Stimulated activated CD4-positive, alpha-beta T cell treated with anti-CD3 and anti-CD28 coated beads, Interleukin-15, amount 100 ng/mL, for 48 hours (primary cell): ENCODE measurements around the gene MAPKAPK5.
"Not testable (repeated sequence)": the region's sequence is repeated elsewhere in the genome, so short reads cannot be mapped to it uniquely, and the experiment has no call there.

ENCODE experiments used
- DNase-seq, 2 donors: peaks; one replicate each; pipeline ENCODE4 v3.0.0-alpha.2; 2020; ENCODE audit warnings: low read depth in 2 of 2

Gene MAPKAPK5

DNA sequence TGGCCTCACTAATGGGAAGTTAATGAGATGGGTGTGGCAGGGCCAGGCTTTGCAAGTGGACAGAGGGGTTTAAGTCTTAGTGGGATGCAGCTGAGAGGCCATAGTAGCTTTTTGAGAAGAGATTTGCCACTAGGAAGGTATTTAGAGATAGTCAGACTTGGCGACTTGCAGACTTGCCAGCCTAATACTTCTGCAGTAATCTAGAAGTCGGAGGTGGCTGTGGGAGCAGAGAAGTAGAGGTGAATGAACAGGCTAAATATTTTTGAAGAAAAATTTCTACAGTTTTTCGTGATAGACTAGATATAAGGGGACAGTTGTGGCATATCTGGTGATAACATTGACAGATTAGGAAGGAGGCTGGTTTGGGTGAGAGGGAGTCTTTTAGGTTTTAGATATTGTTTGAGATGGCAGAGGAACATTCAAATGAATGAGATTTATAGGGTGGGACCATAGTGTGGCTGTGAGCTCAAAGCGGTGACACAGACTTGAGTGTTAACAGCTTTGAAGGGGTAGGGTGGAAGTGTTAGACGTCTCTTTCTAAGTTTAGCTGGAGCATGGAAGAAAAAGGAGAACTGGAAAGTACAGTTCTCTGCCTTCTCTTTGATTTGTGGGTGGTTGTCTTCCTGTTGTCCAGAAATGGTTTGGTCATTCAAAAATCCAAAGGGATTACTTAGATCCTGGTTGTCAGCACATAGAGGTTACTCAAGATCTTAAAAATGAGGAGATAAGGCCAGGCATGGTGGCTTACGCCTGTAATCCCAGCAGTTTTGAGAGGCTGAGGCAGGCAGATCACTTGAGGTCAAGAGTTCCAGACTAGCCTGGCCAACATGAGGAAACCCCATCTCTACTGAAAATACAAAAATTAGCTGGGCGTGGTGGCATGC lies 44.9 kb downstream of the MAPKAPK5 start:
- no peak for DNase-seq

DNA sequence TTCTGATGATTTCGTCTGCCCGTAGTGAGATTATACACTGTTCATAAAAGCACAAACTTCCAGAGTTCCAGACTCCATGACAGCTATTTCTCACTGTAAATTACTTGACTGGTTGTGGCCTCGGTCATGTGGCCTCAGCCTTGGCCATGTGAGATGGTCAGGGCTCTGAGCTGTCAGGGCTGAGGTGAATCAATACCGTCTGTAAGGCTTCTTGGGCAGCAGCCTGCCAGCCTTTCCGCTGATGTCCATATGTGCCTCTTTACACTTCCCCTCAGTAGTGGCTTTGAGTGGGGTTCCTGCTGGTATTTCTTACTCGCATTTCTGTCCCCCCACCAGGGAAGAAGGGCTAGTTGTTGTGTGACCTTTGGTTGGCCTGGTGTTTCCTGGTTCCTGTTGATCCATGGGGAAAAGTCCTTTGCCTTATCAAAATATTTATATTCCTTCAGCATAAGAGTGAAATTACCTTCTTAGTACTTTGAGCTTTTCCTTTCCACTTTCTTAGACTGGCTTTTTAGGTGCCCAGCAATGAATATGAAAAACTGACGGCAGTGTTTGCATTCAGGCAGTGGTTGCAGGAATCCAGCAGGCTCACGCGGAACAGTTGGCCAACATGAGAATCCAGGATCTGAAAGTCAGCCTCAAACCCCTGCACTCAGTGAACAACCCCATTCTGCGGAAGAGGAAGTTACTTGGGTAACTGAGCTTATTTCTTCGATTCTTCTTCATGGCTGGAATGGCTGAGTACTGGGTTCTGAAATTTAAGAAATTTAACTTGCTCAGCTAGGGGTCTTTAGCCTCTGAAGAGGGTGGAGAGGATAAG lies 46.1 kb downstream of the MAPKAPK5 start:
- no peak for DNase-seq

DNA sequence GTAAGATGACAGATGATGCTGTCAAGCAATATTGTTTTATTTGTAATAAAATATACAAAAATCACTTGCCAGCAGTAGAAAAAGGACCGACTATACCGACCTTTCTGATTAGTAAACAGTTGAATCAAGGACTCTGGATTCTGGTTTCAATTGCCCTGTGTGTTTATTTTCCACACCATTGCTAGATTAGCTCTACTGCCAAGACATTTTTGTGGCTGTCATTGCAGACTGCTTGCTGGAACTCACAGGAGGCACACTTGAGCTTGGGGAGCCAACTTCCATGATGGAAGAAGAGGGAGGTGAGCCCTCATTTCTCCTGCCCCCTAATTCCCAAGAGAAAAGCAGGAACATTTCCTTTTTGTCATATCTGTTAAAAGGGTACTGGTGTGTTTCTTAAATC lies 51.3 kb downstream of the MAPKAPK5 start:
- DNase-seq, result no peak

DNA sequence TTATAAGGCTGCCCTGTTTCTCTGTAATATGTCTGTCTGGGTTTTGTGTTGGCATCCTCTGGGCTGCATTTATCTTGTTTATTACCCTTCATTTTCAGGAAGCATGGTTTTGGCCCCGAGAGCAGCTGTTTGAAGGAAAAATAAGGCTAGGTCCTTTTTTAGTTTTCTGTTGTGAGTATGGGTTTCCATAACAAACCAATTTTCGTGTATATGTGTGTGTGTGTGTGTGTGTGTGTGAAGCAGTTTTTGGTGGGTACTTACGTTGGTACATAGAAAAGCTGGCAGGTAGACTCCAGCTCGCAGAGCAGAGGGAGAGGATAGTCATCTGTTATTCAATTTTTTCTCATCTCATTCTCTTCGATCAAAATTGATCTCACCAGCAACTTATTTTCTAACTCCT lies 52.5 kb downstream of the MAPKAPK5 start:
- no peak for DNase-seq

DNA sequence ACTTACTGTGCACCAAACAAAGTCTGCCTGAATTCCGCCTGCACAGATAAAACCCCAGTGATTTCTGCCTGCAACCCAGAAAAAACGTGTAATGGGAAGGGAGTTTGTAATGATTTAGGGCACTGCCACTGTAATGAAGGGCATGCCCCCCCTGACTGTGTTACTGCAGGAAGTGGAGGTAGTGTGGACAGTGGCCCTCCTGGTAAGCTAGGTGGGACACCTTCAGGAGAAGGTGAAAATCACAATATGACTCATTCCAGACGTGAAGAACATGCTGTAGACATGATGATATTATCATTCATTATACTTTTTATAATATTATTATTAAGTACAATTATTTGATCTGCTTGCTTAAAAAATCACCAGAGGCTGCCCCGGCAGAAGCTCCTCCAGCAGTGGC lies 59.2 kb downstream of the MAPKAPK5 start:
- no peak for DNase-seq

DNA sequence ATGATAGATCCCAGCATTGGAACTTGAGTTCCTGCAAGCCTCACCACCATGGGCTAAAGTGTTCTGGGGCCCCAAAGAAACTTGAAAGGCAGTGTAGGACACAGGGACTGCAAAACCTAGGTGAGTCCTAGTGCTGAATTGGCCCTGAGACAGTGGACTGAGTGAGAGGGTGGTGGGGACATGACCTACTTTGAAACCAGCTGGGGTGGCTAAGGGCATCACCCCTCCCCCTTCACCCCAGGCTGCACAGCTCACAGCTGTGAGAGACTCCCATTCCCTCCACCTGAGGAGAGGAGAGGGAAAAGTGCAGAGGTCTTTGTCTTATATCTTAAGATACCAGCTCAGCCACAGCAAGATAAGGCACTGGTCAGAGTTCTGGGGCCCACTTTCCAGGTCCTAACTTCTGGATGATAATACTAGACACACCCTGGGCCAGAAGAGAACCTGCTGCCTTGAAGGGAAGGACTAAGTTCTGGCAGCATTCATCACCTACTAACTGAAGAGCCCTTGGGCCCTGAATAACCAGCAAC lies 62.5 kb downstream of the MAPKAPK5 start:
- no peak for DNase-seq

DNA sequence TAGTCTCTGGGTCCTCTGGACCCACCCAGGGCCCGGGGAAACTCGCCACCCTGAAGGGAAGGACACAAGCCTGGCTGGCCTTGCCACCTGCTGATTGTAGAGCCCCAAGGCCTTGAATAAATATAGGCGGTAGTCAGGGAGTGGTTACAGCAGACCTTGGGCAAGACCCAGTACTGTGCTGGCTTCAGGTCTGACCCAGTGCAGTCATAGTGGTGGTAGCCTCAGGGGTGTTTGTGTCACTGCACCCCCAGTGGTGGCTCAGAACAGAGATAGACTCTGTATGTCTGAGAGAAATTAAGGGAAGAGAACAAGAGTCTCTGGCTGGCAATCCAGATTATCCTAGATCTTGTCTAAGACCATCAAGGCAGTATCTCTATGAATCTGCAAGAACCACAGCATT lies 63.5 kb downstream of the MAPKAPK5 start:
- no peak for DNase-seq

DNA sequence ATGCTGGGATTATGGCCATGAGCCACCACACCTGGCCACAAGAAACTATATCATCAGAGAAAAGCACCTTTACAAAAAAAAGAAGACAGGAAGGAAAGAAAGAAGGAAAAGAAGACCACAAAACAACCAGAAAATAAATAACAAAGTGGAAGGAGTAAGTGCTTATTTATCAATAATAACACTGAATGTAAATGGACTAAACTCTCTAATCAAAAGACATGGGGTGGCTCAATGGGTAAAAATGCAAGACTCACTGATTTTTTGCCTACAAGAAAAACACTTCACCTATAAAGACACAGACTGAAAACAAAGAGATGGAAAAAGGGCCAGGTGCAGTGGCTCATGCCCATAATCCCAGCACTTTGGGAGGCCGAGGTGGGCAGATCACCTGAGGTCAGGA lies 65.7 kb downstream of the MAPKAPK5 start:
- no peak for DNase-seq

DNA sequence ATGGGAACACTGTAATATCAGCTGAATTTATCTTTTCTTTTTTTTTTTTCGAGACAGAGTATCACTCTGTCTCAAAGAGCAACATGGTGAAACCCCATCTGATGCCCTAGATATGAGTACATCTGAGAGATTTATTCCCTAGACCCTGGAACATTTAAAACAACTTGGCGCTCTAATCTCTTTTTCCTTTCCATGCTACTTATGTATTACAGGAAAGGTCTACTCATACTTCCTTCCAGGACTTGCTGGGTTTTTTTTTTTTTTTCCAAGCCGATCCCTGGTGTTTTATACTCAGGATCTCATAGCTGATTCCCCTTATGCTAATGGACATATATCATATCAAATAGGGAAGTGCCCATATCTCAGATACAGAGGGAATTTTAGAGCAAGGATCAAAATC lies 83.1 kb downstream of the MAPKAPK5 start:
- DNase-seq, result no peak

DNA sequence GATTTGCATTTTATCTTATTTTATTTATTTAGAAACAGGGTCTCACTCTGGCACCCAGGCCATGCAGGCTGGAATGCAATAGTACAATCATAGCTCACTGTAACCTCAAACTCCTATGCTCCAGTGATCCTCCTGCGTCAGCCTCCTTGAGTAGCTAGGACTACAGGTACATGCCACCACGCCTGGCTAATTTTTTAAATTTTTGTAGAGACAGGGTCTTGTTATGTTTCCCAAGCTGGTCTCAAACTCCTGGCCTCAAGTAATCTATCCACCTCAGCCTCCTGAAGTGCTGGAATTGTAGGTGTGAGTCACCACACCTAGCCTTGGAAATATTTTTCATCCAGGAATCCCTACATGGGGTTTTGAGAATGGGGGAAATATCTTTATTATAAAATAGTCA lies 84.6 kb downstream of the MAPKAPK5 start:
- DNase-seq, result no peak

DNA sequence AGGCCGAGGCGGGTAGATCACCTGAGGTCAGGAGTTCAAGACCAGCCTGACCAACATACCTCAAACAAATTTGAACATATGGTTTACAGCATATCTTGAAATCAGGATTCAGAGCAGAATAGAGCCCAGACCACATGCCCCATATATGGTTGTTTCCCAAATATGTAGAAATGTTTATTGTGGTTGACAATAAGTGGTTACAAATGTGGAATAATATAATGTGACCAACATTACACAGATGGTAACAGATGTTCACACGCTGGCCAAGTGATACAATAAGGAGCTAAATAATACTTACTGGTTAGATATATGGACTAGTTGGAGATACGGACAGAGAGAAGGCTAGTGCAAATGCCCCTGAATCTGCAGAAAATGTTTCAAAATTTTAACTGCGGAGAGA lies 85.3 kb downstream of the MAPKAPK5 start:
- DNase-seq, result no peak

DNA sequence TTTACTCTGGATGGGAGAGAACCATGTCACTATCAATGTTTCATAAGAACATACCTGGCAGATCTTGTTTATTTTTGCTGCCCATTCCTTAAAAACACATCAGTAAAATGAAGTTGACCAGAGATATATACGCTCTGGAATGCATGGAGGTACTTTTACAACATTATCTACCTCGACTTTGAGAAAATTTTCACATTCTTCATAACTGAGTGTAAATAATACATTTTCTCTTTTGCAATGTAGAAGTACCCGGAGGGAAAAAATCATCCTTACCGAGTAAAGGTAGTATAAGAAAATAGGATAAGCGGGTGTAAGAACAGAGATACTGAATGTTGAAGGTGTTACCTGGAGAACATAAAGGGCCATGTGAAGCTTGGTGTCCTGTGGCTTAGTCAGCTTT lies 90.2 kb downstream of the MAPKAPK5 start:
- no peak for DNase-seq

DNA sequence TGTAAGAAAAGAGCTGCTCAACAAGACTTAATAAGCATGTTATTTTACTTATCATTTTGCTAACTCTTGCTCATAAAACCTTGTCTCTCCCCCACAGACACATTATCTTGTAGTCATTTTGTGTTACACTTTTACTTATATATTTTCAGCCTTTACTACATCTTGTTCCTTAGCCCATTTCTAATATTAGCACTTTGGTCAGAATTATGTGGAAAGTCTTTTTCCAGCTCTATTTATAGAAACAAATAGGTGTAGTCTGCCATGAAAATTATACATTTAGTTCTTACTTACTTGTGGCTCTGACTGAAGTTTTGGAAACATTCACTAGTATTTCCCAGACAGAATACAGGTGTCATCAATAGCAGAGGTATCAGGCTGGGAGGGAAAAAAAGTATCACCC lies 94.8 kb downstream of the MAPKAPK5 start:
- no peak for DNase-seq

DNA sequence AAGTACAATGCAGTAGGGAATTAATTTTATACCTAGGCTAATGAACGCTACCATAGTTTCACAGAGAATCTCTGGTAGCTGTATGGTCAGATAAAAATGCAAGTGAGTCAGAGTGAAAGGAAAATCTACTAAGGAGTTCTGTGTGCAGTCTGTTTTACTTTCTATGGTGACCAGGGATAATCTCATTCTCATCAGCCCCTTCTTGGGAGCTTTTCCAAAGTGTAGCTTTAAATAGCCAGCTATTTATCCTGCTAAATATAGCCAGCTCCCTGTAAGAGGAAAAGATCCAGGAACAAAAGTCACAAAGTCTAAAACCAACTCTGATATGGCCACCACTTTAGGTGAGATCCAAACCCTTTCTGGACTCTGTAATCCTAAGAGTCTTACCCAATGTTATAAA lies 95.4 kb downstream of the MAPKAPK5 start:
- no peak for DNase-seq

DNA sequence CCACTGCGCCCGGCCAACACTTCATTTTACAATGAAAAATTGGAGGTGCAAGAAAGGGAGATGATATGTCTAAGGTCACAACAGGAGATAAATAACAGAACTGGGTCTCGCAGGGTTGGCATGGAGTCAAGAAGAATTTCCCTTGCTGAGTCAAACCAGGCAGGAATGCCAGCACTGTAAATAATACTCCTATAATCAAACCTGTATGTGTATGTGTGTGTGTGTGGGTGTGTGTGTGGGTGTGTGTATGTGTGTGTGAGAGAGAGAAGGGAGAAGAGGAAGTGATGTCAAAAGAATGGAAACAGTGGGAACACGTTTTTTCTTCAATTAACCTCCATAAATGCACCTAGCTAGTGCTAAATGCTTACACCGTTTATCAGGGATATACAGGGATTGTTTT lies 100.5 kb downstream of the MAPKAPK5 start:
- no peak for DNase-seq

DNA sequence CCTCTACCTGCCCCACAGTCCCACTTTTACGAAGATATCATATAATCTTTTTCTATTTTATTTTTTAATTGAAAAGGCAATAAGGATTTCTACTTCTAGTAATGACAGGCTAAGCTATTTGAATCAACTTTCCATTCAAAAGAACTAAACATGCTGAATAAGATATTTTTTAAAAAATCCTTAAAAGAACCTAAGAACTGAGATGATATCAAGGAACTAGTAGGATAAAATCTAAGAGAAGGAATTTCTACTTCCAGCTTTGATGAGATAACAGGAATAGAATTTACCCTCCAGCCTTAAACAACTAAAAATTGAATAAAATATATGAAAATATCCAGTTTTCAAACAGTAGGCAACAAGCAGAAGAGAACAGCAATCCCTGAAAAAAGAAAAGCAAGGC lies 101.9 kb downstream of the MAPKAPK5 start:
- DNase-seq, result no peak

DNA sequence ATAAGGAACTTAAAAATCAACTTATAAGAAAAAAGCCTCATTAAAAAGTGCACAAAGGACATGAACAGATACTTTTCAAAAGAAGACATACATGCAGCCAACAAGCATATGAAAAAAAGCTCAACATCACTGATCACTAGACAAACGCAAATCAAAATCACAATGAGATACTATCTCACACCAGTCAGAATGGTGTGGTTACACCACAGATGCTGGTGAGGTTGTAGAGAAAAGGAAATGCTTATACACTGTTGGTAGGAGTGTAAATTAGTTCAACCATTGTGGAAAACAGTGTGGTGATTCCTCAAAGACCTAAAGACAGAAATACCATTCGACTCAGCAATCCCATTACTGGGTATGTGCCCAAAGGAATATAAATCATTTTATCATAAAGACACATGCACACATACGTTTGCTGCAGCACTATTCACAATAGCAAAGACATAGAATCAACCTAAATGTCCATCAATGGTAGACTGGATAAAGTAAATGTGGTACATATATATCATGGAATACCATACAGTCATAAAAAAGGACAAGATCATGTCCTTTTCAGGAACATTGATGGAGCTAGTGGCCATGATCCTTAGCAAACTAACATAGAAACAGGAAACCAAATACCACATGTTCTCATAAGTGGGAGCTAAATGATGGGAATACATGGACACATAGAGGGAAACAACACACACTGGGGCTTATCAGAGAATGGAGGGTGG lies 109.1 kb downstream of the MAPKAPK5 start:
- DNase-seq, result not testable (repeated sequence)
